HG03520 (cell line): ENCODE data around the gene DNAJC13.
"Not testable (repeated sequence)": the region's sequence is repeated elsewhere in the genome, so short reads cannot be mapped to it uniquely, and the experiment has no call there.

Experiments
- ATAC-seq: cut with Tn5 transposase; IDR thresholded peaks from one replicate; pipeline ENCODE4 v1.9.1; 2021; ENCODE audit warnings: mild to moderate bottlenecking, moderate library complexity; ENCODE audit not compliant: unreplicated experiment

DNAJC13 gene, protein sequence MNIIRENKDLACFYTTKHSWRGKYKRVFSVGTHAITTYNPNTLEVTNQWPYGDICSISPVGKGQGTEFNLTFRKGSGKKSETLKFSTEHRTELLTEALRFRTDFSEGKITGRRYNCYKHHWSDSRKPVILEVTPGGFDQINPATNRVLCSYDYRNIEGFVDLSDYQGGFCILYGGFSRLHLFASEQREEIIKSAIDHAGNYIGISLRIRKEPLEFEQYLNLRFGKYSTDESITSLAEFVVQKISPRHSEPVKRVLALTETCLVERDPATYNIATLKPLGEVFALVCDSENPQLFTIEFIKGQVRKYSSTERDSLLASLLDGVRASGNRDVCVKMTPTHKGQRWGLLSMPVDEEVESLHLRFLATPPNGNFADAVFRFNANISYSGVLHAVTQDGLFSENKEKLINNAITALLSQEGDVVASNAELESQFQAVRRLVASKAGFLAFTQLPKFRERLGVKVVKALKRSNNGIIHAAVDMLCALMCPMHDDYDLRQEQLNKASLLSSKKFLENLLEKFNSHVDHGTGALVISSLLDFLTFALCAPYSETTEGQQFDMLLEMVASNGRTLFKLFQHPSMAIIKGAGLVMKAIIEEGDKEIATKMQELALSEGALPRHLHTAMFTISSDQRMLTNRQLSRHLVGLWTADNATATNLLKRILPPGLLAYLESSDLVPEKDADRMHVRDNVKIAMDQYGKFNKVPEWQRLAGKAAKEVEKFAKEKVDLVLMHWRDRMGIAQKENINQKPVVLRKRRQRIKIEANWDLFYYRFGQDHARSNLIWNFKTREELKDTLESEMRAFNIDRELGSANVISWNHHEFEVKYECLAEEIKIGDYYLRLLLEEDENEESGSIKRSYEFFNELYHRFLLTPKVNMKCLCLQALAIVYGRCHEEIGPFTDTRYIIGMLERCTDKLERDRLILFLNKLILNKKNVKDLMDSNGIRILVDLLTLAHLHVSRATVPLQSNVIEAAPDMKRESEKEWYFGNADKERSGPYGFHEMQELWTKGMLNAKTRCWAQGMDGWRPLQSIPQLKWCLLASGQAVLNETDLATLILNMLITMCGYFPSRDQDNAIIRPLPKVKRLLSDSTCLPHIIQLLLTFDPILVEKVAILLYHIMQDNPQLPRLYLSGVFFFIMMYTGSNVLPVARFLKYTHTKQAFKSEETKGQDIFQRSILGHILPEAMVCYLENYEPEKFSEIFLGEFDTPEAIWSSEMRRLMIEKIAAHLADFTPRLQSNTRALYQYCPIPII (N-terminal part only)

DNA sequence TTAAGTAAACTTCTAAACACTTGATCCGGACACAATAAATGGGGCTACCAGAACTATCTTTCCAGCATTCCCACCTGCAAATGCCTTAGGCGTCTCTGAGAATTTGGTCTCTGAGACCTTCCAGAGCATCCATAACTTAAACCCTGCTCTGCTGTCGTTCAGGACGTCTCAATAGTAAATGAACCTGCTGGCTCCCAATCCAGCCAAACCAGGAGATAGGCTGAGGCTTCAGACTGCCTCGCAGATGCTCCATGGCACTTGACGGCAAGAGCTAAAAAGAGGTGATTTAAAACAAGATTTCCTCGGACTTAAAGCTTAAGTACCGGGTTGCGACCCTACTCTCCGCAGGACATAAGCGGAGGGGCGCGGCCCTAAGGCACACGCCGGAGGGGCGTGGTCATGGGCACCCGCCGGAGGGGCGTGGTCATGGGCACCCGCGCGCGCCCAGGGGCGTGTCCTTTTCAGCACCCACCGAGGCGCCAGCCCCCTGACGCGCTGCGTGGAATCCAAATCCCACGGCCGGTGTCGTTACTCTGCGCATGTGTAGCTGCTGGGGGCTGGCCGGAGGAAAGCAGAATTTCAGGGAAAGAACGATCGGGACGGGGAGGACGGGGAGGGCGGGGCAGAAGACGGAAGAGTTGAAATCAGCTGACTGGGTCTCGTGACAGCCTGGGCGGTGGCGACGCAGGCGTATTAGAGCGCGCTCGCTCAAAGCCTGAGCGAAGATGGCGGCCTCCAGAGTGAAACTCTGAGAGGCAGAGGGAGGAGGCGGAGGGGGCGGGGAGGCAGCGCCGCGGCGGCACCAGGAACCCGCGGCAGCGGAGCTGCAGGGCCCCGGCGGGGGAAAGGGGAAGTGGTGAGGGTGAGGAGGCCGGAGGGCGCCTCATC is at the start of gene DNAJC13:
TSS of gene DNAJC13 (plus strand) at position 696 of the 888 bp plus-strand sequence. CDS start 17,049 bp downstream, outside the sequence.
- ATAC-seq: peak; percentile 90

DNA sequence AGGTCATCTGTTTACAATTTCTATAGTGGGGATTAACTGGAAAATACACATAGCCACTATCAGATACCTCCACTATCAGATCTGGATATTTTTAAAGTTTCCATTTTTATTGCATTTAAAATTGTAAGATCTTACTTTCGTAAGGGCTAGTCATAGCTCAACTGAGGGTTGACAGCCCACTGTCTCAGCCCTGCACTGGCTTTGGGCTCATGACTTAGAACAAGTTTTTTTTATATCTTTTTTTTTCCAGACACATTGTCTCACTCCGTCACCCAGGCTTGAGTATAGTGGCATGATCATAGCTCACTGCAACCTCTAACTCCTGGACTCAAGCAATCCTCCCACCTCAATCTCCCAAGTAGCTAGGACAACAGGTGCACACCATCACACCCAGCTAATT is 48.8 kb upstream of the DNAJC13 start:
- no peak for ATAC-seq

DNA sequence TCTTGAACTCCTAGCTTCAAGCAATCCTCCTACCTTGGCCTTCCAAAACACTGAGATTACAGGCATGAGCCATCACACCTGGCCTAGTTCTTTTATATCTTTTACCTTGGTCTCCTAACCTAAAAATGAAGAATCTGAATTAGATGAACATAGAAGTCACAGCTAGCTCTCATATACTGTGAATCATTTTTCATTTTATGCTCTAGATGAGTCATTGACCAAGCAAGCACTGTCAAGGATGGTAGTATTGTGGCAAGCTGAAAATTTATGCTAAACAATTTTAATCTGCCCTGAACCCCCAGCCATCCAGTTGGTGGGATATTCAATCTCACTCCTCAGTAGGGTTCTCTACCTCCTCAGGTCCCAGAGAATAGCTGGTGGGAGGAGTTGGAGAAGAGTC is 48.3 kb upstream of the DNAJC13 start:
- ATAC-seq: no peak

DNA sequence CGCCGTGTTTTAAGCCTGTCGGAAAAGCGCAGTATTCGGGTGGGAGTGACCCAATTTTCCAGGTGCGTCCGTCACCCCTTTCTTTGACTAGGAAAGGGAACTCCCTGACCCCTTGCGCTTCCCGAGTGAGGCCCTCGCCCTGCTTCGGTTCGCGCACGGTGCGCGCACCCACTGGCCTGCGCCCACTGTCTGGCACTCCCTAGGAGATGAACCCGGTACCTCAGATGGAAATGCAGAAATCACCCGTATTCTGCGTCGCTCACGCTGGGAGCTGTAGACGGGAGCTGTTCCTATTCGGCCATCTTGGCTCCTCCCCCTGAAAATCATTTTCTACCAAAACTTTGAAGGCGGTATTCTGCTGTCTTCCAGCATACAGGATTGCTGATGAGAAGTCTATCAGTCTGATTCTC is 40.4 kb upstream of the DNAJC13 start:
- not testable (repeated sequence) for ATAC-seq

DNA sequence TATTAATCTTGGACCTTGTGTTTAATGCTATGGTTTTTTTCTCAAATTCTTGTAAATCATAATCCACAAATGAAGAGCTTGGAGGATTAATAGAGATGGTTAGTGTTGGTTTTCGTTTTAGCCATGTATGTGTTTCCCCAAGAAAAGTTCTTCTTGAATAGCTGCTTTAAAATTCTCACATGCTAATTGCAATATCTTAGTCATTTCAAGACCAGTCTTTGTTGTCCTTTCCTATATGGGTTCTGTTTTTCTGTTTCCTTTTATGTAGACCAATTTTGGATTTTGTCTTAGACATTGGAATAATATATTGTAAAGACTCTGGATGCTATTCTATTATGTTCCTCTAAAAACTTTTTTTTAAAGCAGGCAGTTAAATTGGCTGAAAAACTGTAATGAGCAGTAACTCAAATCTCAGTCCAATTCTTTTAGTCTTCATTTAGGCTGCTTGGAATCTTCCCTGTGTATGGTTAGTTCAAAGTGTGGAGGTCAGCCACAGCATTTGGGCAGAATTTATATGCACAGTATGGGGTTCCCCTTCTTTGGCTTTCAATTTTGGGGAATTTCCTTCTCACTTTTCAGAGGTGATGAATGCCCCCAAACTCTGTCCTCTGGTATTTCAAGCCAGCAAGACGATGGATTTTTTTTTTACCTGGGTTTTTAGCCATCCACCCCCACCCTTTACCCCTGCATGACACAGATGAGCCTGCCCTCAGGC is 39.1 kb upstream of the DNAJC13 start:
- ATAC-seq: no peak

DNA sequence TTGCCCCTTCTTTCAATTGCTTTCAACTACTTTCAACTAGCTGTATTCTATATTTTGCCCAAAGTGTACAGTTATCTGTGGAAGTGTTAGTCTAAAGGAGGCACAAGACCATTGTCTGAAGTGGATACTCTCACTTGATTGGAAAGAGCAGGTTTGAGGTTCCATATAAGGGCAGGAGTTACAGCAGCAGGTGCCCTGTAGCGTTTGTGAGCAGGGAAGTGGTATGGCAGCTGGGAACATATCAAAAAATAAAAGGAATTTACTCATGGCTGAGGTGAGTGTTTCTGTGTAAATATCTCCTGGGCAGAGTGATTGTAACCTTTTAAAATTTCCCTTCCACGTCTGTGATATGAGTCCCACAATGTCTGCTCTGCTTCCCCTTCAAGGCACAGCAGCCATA is 38.5 kb upstream of the DNAJC13 start:
- no peak for ATAC-seq

DNA sequence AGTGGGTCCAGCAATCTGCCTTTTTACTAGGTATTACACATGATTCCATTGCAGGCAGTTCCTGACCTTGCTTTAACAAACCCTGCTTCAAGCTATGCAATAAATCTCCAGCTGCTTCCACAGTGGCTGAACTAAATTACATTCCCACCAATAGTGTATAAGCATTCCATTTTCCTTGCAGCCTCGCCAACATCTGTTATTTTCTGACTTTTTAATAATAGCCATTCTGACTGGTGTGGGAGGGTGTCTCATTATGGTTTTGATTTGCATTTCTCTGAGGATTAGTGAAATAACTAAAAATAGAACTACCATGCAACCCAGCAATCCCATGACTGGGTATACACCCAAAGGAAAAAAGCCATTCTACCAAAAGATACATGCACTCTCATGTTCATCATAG is 36.4 kb upstream of the DNAJC13 start:
- no peak for ATAC-seq

DNA sequence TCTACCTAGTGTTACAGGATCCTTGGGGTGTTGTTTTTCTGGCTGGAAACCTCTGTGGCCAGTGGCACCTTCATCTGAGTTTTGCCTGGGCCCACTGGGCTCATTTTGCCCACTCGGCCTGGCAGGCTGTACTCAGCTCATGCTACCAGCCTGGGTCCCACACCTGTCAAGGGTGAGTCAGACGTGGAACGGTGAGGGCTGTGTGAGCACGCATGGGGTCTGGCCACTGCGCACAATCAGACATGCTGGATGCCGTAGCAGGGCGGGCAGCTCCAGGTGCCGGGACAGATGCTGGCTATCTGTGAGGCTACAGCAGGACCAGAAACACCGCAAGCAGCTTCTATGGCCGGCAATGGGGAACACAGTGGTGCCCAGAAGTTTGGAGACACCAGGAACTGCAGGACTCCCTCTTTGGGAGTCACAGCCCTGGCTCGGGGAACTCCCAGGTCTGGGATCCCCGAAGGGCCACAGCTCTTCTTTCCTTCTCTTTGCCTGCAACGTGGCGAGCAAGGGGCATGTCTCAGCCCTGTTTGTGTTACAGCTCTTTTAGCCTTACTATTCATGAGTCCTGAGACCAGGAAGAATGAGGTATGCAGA is 35.9 kb upstream of the DNAJC13 start:
- no peak for ATAC-seq

DNA sequence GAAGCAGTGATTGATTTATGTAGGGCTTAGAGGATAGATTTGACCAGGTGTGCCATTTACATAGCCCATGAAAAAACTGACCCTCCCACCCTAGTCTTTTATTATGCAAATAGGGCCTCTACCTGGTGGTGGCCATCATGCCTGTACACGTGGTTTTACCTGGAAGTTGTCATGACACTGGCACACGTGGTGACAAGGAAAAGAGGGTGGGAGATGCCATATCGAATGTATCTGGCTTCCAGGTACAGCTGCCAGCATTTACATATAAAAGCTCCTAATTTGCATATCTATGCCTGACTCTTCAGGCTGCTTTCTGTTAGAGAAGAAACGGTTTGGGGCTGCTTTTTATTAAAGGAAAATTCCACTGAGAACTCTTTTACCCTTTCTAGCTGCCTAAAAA is 35.0 kb upstream of the DNAJC13 start:
- no peak for ATAC-seq

DNA sequence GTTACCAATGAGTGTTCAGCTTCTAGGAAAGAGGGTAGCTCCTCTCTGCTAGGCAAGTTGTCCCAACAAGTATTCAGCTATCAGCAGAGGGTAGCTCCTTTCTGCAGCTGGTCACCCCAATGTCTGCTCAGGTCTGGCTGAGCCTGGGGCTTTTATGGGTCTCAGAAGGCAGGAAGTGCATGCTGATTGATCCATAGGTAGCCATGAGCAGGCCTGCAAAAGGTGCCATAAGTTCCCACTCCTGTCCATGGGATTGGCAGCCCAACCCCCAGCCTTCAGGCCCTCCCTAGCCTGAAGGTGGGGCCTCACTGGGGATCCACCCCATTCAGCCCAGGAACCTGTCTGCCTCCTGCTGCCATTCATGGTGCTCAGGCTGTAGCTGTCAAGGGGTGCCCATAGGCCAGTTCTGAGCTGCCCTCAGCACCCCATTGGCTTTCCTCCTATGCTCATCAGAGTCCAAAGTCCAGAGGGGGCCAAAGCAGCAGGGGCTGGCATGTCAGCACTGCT is 34.6 kb upstream of the DNAJC13 start:
- ATAC-seq: no peak

DNA sequence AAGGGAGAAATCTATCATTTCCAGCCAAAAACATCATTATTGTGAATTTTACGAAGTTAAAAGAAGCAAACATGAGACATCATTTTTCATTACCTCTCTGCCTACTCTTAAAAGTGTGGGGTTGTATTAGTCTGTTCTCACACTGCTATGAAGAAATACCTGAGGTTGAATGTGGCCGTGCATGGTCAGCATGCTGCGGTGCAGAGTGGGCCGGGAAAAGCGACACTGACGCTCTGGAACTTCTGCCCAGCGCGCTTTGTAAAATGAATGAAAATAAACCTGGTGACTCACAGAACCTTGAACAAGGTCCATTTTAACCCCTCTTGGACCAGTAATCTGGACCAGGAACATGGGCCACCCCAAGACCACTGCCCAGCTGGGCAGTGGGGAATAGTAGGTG is 31.0 kb upstream of the DNAJC13 start:
- no peak for ATAC-seq

DNA sequence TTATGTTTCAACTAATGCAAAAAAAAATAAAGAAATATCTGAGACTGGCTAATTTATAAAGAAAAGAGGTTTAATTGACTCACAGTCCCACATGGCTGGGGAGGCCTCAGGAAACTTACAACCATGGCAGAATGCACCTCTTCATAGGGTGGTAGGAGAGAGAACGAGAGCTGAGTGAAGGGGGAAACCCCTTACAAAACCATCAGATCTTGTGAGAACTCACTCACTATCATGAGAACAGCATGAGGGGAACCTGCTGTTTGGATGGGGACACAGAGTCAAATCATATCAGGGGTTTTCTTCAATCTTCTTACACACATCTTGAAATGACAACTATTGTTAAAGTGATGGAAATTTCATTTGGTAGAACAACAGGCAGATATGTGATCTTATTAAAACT is 24.6 kb upstream of the DNAJC13 start:
- ATAC-seq: not testable (repeated sequence)

DNA sequence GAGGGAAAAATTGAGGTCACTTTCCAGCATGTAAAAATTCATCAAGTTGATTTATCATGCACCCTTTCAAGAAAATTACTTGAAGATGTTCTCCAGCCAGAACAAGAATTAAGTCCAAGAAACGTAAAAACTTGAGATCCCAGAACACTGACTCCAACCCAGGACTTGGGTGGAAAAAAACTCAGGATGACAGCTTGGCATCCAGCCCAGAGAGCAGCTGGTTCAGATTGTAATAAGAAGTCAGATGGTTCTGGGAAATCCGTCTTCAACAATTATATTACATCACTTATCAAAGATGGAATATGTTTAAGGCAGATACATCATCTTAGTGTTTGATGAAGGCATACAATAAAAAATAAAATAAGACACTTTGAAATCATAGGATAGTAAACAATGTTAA is 23.0 kb upstream of the DNAJC13 start:
- no peak for ATAC-seq

DNA sequence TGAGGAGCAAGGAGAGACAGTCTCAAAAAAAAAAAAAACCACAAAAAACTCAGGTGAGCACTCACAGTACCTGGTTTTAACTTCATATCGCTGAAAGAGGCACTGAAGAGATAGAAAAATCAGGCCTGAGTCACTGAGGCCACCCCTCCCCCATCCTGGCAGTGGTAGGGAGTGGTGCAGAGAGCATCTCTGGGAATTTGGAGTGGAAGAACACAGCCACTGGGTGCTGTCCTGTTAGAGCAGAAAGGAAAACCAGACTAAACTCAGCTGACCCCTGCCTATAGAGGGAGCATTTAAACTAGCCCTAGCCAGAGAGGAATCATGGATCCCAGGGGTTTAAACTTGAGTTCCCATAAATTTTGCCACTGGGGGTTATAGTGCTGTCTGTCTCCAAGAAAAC is 22.2 kb upstream of the DNAJC13 start:
- ATAC-seq: no peak

DNA sequence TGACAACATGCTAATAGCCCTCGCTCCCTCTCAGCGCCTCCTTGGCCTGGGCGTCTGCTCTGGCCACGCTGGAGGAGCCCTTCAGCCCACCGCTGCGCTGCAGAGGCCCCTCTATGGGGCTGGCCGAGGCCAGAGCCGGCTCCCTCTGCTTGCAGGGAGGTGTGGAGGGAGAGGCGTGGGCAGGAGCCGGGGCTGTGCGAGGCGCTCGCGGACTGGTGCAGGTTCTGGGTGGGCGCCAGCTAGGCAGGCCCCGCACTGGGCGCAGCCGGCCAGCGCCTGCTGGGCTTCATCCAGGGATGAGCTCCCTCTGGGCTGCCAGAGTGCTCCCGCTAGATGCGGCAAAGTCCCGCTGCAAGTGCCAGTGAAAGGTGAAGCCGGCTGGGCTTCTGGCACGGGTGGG is 21.0 kb upstream of the DNAJC13 start:
- no peak for ATAC-seq

DNA sequence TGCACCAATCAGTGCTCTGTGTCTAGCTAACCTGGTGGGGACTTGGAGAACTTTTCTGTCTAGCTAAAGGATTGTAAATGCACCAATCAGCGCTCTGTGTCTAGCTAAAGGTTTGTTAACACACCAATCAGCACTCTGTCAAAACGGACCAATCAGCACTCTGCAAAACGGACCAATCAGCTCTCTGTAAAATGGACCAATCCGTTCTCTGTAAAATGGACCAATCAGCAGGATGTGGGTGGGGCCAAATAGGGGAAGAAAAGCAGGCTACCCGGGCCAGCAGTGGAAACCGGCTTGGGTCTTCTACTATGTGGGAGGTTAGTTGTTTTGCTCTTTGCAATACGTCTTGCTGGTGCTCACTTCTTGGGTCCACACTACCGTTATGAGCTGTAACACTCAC is 20.5 kb upstream of the DNAJC13 start:
- ATAC-seq: not testable (repeated sequence)

DNA sequence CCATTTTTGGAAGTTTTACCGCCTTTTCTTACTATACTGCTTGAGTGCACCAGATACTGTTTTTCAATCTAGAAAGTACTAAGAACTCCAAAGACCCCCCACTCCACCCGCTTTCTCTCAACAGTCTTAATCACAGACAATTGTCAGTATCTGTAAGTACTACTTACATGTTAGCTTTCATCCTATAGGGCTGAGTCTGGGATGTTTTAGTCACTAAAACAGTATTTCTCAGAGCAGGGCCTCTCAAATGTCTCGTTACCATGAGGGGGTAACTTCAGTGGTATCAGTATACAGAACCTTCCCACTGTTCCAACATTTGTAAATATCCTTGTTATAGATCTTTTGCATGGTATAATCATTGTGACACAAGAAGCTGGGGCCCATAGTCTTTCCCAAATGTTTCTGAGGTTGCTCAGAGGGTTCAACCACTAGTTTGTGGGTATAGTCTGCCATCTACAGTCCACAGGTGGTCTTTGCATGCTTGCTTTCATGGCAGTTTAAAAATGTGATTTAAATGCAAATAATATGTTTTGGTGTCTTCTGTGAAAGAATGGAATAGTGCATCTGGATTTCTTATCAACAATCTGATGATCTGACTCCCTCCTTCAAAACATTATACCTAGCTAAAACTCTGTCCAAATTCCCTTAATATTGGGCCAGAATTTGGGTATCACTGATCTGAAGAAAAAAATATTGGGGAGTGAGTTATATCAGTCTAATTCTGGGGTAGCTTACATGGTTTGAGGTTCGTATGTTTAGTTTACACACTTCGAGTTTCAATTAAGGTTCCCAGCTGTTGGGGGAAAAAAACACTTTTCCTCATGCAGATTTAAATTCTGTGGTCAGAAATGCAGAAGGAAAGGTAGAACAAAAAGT is 18.0 kb upstream of the DNAJC13 start:
- peak; percentile 74 for ATAC-seq

DNA sequence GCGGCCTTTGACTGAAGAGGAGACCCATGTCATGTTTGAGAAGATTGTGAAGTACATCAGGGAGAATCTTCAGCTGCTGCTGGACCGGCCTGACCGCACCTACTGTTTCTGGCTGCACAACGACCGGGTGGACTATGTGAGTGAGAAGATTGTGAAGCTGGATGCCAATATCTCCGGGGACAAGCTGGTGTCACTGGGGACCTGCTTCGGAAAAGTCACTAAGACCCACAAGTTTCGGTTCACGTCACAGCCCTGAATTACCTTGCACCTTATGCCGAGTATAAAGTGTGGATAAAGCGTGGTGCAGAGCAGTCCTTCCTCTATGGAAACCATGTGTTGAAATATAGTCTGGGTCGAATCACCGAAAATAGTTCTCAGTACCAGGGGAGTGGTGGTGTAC is 16.0 kb upstream of the DNAJC13 start:
- ATAC-seq: no peak
